ENCODE data around the gene NEDD4. TPM values are rescaled to one million over a fixed set of nuclear protein-coding genes. Genes with fewer than 3 reads are reported as not detected.
A peak's percentile ranks its signal among the peaks of the same experiment; 100 is the strongest.

Gene NEDD4
- polyA plus RNA-seq, 3 donors = 1.2 to 3.8 (median 1.3) TPM

DNA sequence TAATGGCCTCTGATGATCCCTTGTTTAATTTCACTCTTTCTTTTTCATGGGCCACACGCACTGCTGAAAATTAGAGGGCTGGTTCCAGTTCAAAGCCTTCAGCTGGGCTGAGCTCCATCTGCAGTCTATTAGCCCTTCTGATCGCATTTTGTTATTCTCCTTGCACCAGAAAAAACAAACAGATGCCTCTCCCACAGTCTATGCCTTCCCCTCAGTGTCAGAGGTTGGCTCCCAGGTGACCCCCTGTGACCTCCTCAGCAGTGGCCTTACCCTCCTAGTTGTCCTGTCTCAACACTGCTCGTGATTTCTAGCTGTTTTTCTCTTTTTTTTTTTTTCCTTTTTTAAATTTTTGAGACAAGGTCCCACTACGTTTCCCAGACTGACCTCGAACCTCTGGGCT is 173.4 kb downstream of the NEDD4 start:
- no peaks in the 10 kb centered on the region for H3K79me2 ChIP-seq (ENCODE audit: insufficient read depth, low read length)
- no peaks in the 10 kb centered on the region for H3K27me3 ChIP-seq (ENCODE audit: control insufficient read depth in 2 of 2, insufficient read depth in 2 of 2, low read length in 2 of 2)
- no peaks in the 10 kb centered on the region for H3K4me1 ChIP-seq (ENCODE audit: control insufficient read depth in 1 of 2, insufficient read depth in 2 of 2, low read length in 2 of 2)
- H3K9me3 Mint-ChIP-seq = peaks cover 0 to 4% (median 0%) of the 10 kb centered on the region in 7 donors
- H3K27ac ChIP-seq (ENCODE audit: low read depth in 1 of 2, low read length in 2 of 2) = no peak overlapping the region
- no peaks in the 10 kb centered on the region for H3K36me3 Mint-ChIP-seq
- 91% methylated on average over 5 of the region's 5 CpGs for WGBS (ENCODE audit: insufficient coverage)
- no peak overlapping the region for H3K4me2 ChIP-seq (replicated peaks; ENCODE audit: extremely low read depth, low read length, poor library complexity, severe bottlenecking)
- H3K27me3 Mint-ChIP-seq (ENCODE audit: low read depth in 3 of 3) = peaks cover 0 to 3% (median 3%) of the 10 kb centered on the region in 3 donors
- H3K9me3 ChIP-seq (replicated peaks in 1 of 2; ENCODE audit: control insufficient read depth in 1 of 2, insufficient read depth in 1 of 2, low read length in 2 of 2) = no peaks in the 10 kb centered on the region
- no peak overlapping the region for H3K4me3 Mint-ChIP-seq
- TF ChIP-seq, protein P1, sequence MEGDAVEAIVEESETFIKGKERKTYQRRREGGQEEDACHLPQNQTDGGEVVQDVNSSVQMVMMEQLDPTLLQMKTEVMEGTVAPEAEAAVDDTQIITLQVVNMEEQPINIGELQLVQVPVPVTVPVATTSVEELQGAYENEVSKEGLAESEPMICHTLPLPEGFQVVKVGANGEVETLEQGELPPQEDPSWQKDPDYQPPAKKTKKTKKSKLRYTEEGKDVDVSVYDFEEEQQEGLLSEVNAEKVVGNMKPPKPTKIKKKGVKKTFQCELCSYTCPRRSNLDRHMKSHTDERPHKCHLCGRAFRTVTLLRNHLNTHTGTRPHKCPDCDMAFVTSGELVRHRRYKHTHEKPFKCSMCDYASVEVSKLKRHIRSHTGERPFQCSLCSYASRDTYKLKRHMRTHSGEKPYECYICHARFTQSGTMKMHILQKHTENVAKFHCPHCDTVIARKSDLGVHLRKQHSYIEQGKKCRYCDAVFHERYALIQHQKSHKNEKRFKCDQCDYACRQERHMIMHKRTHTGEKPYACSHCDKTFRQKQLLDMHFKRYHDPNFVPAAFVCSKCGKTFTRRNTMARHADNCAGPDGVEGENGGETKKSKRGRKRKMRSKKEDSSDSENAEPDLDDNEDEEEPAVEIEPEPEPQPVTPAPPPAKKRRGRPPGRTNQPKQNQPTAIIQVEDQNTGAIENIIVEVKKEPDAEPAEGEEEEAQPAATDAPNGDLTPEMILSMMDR (IDR thresholded peaks at IDR 0.05) = no peak
- intact Hi-C loops (cut with micrococcal nuclease) = no loop called here
- H3K4me1 Mint-ChIP-seq = no peaks in the 10 kb centered on the region
- H2AFZ ChIP-seq (ENCODE audit: insufficient read depth, low read depth, low read length, poor library complexity, severe bottlenecking) = no peak overlapping the region
- no peak overlapping the region for H3K9ac ChIP-seq (ENCODE audit: insufficient read depth, low read length, poor library complexity, severe bottlenecking)
- peak overlapping the region in 2 of 7 donors; percentile 22 to 66 for H3K27ac Mint-ChIP-seq
- H4K20me1 ChIP-seq (ENCODE audit: insufficient read depth, low read length) = no peaks in the 10 kb centered on the region
- DNase-seq = no peak
- H3K4me3 ChIP-seq (replicated peaks in 1 of 3; ENCODE audit: low read depth in 2 of 3, low read length in 3 of 3) = no peak overlapping the region
- H3K36me3 ChIP-seq (replicated peaks in 1 of 2; ENCODE audit: control insufficient read depth in 1 of 2, insufficient read depth in 2 of 2, low read length in 2 of 2) = no peaks in the 10 kb centered on the region

DNA sequence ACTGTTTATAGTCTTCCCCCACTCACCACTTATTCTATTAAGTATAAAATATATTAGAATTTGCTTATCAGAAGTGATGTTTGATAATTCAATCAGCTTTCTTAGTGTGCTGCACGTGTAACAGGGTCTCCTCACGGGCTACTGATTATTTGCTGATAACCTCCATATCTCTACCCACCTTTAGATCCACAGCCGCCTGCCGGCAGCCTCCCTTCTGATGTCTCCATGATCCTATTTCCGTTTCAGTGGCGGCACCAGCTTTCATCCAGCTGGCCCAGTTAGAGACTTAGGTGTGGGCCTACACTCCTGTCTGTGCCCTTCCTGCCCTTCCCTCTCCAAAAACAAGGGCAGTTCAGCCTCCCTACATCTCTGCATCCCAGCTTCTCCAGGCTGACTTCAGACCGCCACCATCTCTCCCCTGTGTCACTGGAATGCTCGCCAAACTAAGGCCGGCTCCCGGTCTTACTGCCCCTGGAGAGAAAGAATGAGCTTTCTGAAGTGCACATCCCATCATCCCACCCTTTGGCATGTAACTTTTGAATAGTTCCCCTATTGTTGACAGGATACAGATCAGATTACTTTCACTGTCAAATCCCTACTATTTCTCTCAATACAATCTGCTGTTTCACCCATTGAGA is 173.9 kb downstream of the NEDD4 start:
- intact Hi-C loops (cut with micrococcal nuclease) = no loop called here
- Mint-ChIP-seq H3K4me1 (no peaks in the 10 kb centered on the region), H3K36me3 (no peaks in the 10 kb centered on the region)

More for the DNA sequence above, 173.9 kb downstream of the NEDD4 start:
- Histone ChIP-seq H3K9me3 (replicated peaks in 1 of 2; ENCODE audit: control insufficient read depth in 1 of 2, insufficient read depth in 1 of 2, low read length in 2 of 2) (no peaks in the 10 kb centered on the region), H4K20me1 (ENCODE audit: insufficient read depth, low read length) (no peaks in the 10 kb centered on the region), H3K4me2 (replicated peaks; ENCODE audit: extremely low read depth, low read length, poor library complexity, severe bottlenecking) (no peak overlapping the region), H3K27ac (ENCODE audit: low read depth in 1 of 2, low read length in 2 of 2) (no peak overlapping the region), H3K4me1 (ENCODE audit: control insufficient read depth in 1 of 2, insufficient read depth in 2 of 2, low read length in 2 of 2) (no peaks in the 10 kb centered on the region), H3K9ac (ENCODE audit: insufficient read depth, low read length, poor library complexity, severe bottlenecking) (no peak overlapping the region), H3K27me3 (ENCODE audit: control insufficient read depth in 2 of 2, insufficient read depth in 2 of 2, low read length in 2 of 2) (no peaks in the 10 kb centered on the region), H2AFZ (ENCODE audit: insufficient read depth, low read depth, low read length, poor library complexity, severe bottlenecking) (no peak overlapping the region), H3K4me3 (replicated peaks in 1 of 3; ENCODE audit: low read depth in 2 of 3, low read length in 3 of 3) (no peak overlapping the region), H3K36me3 (replicated peaks in 1 of 2; ENCODE audit: control insufficient read depth in 1 of 2, insufficient read depth in 2 of 2, low read length in 2 of 2) (no peaks in the 10 kb centered on the region), H3K79me2 (ENCODE audit: insufficient read depth, low read length) (no peaks in the 10 kb centered on the region)
- DNase-seq = no peak
- Mint-ChIP-seq H3K9me3 (peaks cover 0 to 4% (median 0%) of the 10 kb centered on the region in 7 donors), H3K4me3 (no peak overlapping the region), H3K27ac (peak overlapping the region in 2 of 7 donors; percentile 30 to 66), H3K27me3 (ENCODE audit: low read depth in 3 of 3) (peaks cover 0 to 3% (median 3%) of the 10 kb centered on the region in 3 donors)
- TF ChIP-seq, protein P1 (IDR thresholded peaks at IDR 0.05) = no peak
- 96% methylated on average over 9 of the region's 10 CpGs for WGBS (ENCODE audit: insufficient coverage)
